NCI-H146 treated with DMSO at 0.1 percent for 48 hours (cell line): ENCODE results near the gene ARL8A.
"Not testable (repeated sequence)": the region's sequence is repeated elsewhere in the genome, so short reads cannot be mapped to it uniquely, and the experiment has no call there.

Source experiments
- DNase-seq: peaks from one replicate; lab custom pipeline; 2025; ENCODE audit not compliant: unreplicated experiment; lab: John Stamatoyannopoulos, UW

ARL8A gene

GRCh38 chr1:202143011-202143767 lies 1.3 kb downstream of the ARL8A start:
- DNase-seq, result no peak

GRCh38 chr1:202141468-202141867 lies 3.1 kb downstream of the ARL8A start:
- DNase-seq, result not testable (repeated sequence)

- no peak for DNase-seq
Observed at GRCh38 chr1:202140833-202141232, 3.7 kb downstream of the ARL8A start.

- DNase-seq, result peak; percentile 46
Observed at GRCh38 chr1:202135221-202135721, 9.3 kb downstream of the ARL8A start.

- DNase-seq, result no peak
Observed at GRCh38 chr1:202134645-202135172, 9.8 kb downstream of the ARL8A start.

GRCh38 chr1:202133989-202134388 lies 10.5 kb downstream of the ARL8A start:
- DNase-seq, result no peak

GRCh38 chr1:202133496-202133895 lies 11.0 kb downstream of the ARL8A start:
- DNase-seq, result no peak

GRCh38 chr1:202133001-202133400 lies 11.5 kb downstream of the ARL8A start:
- DNase-seq, result no peak

- DNase-seq, result no peak
Observed at GRCh38 chr1:202131956-202132821, 12.3 kb downstream of the ARL8A start.

GRCh38 chr1:202130816-202131522 lies 13.6 kb downstream of the ARL8A start:
- no peak for DNase-seq

- DNase-seq, result no peak
Observed at GRCh38 chr1:202130297-202130721, 14.2 kb downstream of the ARL8A start.

GRCh38 chr1:202129453-202130296 lies 14.9 kb downstream of the ARL8A start:
- DNase-seq, result no peak

GRCh38 chr1:202127836-202128622 lies 16.5 kb downstream of the ARL8A start:
- DNase-seq, result no peak

- no peak for DNase-seq
Observed at GRCh38 chr1:202127061-202127460, 17.5 kb downstream of the ARL8A start.

GRCh38 chr1:202126426-202126825 lies 18.1 kb downstream of the ARL8A start:
- no peak for DNase-seq

- no peak for DNase-seq
Observed at GRCh38 chr1:202125611-202126010, 18.9 kb downstream of the ARL8A start.

GRCh38 chr1:202124142-202124541 lies 20.4 kb downstream of the ARL8A start:
- DNase-seq, result no peak

GRCh38 chr1:202123336-202123813 lies 21.2 kb downstream of the ARL8A start:
- no peak for DNase-seq

GRCh38 chr1:202122639-202123335 lies 21.8 kb downstream of the ARL8A start, which contains the start of gene GPR37L1:
GPR37L1 (plus strand) TSS chr1:202122917; CDS start chr1:202122964, 47 bp downstream.
- DNase-seq, result peak; percentile 37
